Neural progenitor cell (in vitro differentiated cells): ENCODE results near the gene MTARC1.

Experiments
- EZH2 ChIP-seq: fragments of 200-600 bp; sonication (generic); IDR thresholded peaks from 2 replicates; pipeline ENCODE4 v1.6.1; 2017; ENCODE audit warnings: antibody characterized with exemption, mild to moderate bottlenecking, moderate library complexity
- EZH2phosphoT487 ChIP-seq: fragments of 200-600 bp; sonication (generic); IDR thresholded peaks from 2 replicates; pipeline ENCODE4 v1.6.1; 2017; ENCODE audit warnings: antibody characterized with exemption
- TF ChIP-seq, protein P1 (sequence below): fragments of 200-600 bp; sonication (generic); IDR thresholded peaks from 2 replicates; pipeline ENCODE4 v1.5.1; 2017; ENCODE audit warnings: antibody characterized with exemption, mild to moderate bottlenecking

- TF ChIP-seq, protein P1, sequence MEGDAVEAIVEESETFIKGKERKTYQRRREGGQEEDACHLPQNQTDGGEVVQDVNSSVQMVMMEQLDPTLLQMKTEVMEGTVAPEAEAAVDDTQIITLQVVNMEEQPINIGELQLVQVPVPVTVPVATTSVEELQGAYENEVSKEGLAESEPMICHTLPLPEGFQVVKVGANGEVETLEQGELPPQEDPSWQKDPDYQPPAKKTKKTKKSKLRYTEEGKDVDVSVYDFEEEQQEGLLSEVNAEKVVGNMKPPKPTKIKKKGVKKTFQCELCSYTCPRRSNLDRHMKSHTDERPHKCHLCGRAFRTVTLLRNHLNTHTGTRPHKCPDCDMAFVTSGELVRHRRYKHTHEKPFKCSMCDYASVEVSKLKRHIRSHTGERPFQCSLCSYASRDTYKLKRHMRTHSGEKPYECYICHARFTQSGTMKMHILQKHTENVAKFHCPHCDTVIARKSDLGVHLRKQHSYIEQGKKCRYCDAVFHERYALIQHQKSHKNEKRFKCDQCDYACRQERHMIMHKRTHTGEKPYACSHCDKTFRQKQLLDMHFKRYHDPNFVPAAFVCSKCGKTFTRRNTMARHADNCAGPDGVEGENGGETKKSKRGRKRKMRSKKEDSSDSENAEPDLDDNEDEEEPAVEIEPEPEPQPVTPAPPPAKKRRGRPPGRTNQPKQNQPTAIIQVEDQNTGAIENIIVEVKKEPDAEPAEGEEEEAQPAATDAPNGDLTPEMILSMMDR, result peak; percentile 95
- TF ChIP-seq EZH2 (no peak), EZH2phosphoT487 (no peak)
These were observed 9.9 kb upstream of the MTARC1 start for GRCh38 chr1:220776720-220777326.
